GM12865 (cell line): ENCODE measurements around the gene PNMA1.

Source experiments
- DNase-seq: peaks from one replicate; pipeline ENCODE4 v3.0.0; 2010; ENCODE audit warnings: low read depth
- H3K4me3 ChIP-seq: 2 replicates; pipeline ENCODE4 v1.5.1; 2011; ENCODE audit warnings: mild to moderate bottlenecking, low read depth, low read length, control low read depth
- CTCF ChIP-seq: IDR thresholded peaks from 2 replicates; pipeline ENCODE4 v1.5.1; 2011; ENCODE audit warnings: low read length, control low read depth, low read depth, inconsistent platforms; ENCODE audit not compliant: insufficient read depth; ENCODE audit errors: missing control alignments

PNMA1 gene

GRCh38 chr14:73663548-73664212 lies 50.5 kb downstream of the PNMA1 start:
- H3K4me3 ChIP-seq: no peak overlapping the region
- no peak for TF ChIP-seq CTCF
- peak; percentile 21 for DNase-seq

GRCh38 chr14:73662487-73662943 lies 51.7 kb downstream of the PNMA1 start:
- no peak for TF ChIP-seq CTCF
- no peak for DNase-seq
- H3K4me3 ChIP-seq: no peak overlapping the region

GRCh38 chr14:73661872-73662271 lies 52.3 kb downstream of the PNMA1 start:
- DNase-seq: no peak
- no peak overlapping the region for H3K4me3 ChIP-seq
- no peak for TF ChIP-seq CTCF
